ENCODE results near the gene MFSD12.
A peak's percentile ranks its signal among the peaks of the same experiment; 100 is the strongest.
"Not testable (repeated sequence)": the region's sequence is repeated elsewhere in the genome, so short reads cannot be mapped to it uniquely, and the experiment has no call there.

Gene MFSD12

GRCh38 chr19:3584036-3584802 is 26.8 kb upstream of the MFSD12 start:
- DNase-seq = not testable (repeated sequence)

- not testable (repeated sequence) for DNase-seq
Measured at GRCh38 chr19:3581792-3582191, 24.4 kb upstream of the MFSD12 start.

GRCh38 chr19:3580156-3580934 is 23.0 kb upstream of the MFSD12 start:
- DNase-seq = no peak

- no peak for DNase-seq
Measured at GRCh38 chr19:3578390-3578789, 21.0 kb upstream of the MFSD12 start.

GRCh38 chr19:3577723-3578344 is 20.4 kb upstream of the MFSD12 start:
- no peak for DNase-seq

- DNase-seq = no peak
Measured at GRCh38 chr19:3576696-3577443, 19.5 kb upstream of the MFSD12 start.

- no peak for DNase-seq
Measured at GRCh38 chr19:3575949-3576673, 18.7 kb upstream of the MFSD12 start.

- DNase-seq = no peak
Measured at GRCh38 chr19:3575260-3575741, 17.9 kb upstream of the MFSD12 start.

- peak; percentile 42 to 62 (median 51) for DNase-seq
Measured at GRCh38 chr19:3573858-3574637, 16.7 kb upstream of the MFSD12 start.

GRCh38 chr19:3573162-3573857 is 15.9 kb upstream of the MFSD12 start:
- DNase-seq = no peak

- DNase-seq = no peak
Measured at GRCh38 chr19:3572855-3573161, 15.4 kb upstream of the MFSD12 start, which contains the start of gene HMG20B. HMG20B (plus strand) TSS chr19:3572944; CDS start chr19:3573310, 366 bp downstream.

- peak; percentile 98 to 99 (median 98) for DNase-seq
Measured at GRCh38 chr19:3572132-3572854, 14.9 kb upstream of the MFSD12 start.

GRCh38 chr19:3570606-3571011 is 13.2 kb upstream of the MFSD12 start:
- no peak for DNase-seq

GRCh38 chr19:3570042-3570441 is 12.7 kb upstream of the MFSD12 start:
- not testable (repeated sequence) for DNase-seq

GRCh38 chr19:3565139-3565538 is 7.8 kb upstream of the MFSD12 start:
- no peak for DNase-seq

GRCh38 chr19:3563709-3564524 is 6.5 kb upstream of the MFSD12 start:
- no peak for DNase-seq

- peak in 3 of 4 experiments; percentile 29 to 61 (median 34) for DNase-seq
Measured at GRCh38 chr19:3556978-3557460, 367 bp downstream of the MFSD12 start.

- no peak for DNase-seq
Measured at GRCh38 chr19:3556423-3556977, 886 bp downstream of the MFSD12 start.

Measured in activated CD4-positive, CD25-positive, alpha-beta regulatory T cell (primary cell).